HL-60/S4 treated with phorbol 12-myristate 13-acetate at 8.2 ng/mL for 4 days and 3 days (cell line): ENCODE data around the gene RAP1GAP2.
"Not testable (repeated sequence)": the region's sequence is repeated elsewhere in the genome, so short reads cannot be mapped to it uniquely, and the experiment has no call there.

Source experiments
- in situ Hi-C: fragments of 300-500 bp; cut with MboI; formaldehyde crosslinking; loops from 2 replicates; pipeline ENCODE4 v1.15.0; 2022; ENCODE audit warnings: low sequenced_read_pairs

RAP1GAP2 gene

DNA sequence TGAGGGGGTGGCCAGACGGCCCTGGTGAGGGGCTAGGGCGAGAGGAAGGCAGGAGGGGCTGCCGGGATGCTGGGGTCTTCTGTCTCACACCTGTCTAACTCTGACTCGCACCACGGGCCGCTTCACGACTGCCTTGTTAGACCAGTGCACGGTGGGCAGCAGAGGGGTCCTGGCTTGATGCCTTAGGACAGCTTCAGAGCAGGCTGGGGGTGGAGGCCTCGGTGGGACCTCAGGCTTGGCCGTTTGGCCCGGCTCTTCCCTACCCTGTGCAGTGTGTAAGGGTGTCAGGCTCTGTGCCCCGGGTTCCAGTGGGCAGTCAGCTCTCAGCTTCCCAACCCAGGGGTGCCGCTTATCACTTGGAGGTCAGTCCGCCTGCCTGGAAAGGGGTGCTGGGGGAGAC is 166.5 kb downstream of the RAP1GAP2 start:
- in situ Hi-C loops, result no loop called here

DNA sequence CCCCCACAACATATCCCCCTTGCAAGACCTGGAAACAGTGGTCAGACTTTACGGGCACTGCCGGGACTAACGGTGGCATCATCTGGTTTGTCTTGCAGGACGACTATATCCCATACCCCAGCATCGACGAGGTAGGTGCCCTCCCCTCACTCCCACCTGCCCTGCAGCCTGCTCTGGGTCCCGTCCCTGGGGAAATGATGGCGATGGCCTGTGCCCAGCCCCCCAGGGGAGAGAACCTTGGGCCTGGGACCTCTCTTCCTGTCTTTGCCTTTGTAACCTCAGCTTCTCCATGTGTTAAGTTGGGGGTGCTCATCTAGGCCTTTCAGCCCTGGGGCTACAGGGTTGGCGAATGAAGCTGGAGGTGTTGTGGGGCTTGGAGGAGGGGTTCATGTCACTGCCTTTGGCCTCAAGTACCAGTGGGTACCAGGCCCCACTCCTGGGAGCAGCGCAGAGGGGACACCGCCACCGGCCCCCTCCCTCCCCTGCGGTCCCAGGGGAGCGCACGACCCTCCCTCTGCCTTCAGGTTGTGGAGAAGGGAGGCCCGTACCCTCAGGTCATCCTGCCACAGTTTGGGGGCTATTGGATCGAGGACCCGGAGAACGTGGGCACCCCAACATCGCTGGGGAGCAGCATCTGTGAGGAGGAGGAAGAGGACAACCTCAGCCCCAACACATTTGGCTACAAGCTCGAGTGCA is 167.2 kb downstream of the RAP1GAP2 start:
- in situ Hi-C loops, result no loop called here

DNA sequence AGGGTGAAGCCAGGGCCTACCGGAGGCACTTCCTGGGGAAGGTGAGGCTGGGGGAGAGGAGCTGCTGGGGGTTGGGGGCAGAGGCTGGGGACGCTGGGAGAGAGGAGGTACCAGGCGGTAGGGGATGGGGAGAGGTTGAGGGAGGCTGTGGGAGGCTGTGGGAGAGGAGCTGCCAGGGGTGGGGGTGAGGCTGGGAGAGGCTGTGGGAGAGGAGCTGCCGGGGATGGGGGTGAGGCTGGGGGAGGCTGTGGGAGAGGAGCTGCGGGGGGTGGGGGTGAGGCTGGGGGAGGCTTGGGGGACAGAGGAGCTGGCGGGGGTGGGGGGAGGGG is 167.8 kb downstream of the RAP1GAP2 start:
- in situ Hi-C loops, result no loop called here

DNA sequence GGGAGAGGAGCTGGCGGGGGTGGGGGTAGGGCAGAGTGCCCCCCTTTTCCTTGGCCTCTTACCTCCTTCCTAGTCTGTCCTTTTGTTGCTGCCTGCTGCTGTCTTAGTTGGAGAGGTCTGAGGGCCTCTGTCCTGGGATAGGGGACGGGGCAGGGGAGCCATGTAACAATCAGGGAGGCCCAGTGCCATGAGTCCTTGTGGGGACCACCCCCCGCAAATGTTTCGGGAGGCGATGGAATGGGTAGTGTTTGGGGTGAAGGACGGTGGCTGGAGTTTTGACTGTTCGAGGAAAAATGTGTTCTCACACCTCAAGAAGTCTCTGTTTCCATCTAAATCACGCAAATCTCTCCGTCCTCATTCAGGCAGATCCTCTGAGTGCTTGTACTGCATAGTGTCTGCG is 168.1 kb downstream of the RAP1GAP2 start:
- in situ Hi-C loops, result no loop called here

DNA sequence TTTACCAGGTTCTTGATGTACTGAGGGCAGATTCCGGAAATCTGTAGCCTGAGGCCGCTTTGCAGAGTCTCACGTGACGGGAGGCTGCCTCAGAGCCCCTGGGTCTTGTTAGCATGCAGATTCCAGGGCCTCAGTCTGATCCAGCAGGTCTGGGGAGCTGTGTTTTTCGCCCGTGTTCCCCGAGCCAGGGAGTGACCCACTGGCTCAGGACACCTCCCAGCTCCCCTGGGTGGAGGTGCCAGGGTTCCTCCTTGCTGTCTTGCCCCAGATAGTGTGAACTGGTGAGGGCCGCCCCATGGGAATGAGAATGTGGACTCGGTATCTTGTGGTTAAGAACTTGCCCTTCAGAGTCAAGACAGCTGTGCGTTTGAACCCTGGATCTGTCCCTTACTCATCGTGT is 168.6 kb downstream of the RAP1GAP2 start:
- in situ Hi-C loops, result no loop called here

DNA sequence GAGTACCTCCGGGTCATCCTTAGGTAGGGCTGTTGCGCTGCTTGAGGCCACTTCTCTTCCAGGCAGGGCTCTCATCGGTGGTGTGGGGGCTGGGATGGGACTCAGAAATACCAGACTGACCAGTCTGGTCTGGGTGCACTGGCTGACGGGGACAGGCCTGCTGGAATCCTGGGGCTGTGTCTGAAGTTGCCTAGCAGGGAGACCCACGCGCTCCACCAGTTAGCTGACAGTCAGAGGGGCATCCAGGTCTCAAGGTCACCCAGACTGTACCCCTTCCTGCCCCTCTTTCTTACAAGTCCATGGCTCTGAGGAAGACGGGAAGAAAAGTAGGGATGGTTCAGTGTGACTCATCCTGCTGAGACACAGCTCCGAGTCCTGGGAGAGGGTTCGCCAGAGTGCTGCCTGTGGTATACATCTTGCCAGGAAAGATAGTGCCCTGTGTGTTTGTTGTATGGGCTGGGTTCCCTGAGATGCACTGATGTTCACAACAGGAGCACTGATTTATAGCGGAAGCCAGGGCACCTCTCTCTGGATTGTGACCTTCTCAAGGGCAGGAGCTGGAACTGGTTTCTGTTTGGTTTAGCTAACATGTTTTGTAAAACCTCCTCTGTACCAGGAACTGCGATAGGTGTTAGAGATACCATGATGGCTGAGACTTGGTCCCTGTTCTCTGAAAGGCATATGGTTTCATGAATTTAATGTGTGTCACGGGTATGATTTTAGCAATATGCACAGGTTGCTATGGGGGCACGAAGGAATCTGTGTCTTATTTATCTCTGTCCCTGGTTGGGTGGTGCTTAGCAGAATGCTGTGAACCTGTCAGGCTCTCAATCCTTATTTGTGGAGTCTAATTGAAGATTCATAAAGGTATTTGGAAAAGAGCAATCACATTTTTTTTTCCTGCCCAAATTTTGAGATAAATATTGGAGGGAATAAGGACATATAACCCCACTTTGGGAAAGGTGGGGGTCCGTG is 169.7 kb downstream of the RAP1GAP2 start:
- in situ Hi-C loops, result no loop called here

DNA sequence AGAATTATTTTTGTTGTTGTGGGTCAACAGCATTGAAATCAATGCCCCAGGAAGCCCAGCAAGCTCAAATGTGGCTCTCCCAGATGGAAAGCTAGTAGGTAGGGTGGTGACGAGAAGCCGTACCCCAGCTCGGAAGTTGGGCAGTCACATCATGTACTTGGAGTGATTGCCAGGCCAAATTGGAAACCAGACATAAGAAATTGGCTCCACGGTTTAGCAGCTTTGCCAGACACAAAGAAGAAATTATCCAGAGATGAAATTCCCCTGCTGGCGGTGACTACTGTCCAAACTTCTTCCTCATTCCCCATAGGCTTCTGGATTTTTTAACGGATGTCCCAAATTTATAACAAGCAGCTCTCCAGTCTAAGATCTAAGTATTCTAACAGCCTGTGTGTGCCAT is 171.3 kb downstream of the RAP1GAP2 start:
- in situ Hi-C loops, result no loop called here

DNA sequence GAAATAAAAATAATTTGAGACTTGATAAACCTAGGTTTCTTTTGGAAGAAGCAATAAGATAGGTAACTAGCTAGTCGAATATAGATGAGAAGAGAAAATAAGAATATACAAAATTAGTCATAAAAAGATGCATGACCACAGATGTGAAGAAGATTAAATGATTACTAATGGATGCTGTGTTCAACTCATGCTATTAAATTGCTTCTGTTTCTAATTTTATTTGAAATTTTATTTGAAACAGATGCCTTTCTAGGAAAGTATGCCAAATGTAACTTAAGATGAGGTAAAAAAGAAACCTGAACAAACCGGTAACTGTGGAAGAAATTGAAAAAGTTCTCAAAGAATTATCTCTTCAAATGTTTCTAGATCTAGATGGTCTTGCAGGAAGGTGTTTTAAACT is 175.6 kb downstream of the RAP1GAP2 start:
- in situ Hi-C loops, result no loop called here

DNA sequence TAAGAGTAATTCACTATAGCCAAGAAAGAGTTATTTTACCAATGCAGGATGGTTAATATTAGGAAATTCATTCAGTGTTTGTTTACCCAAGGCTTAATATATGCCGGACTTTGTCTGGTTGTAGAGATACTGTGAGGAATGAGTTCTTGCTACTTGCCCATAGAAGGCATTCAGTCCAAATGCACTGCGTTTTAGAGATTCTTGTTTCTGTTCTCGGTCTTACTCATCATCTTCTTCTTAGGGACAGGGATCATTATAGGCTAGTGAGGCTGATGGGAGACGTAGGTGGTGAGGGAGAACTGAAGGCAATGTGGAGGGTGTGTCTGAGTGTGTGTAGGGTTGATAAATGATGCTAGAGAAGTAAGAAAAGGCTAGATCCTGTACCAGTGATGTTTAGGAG is 176.5 kb downstream of the RAP1GAP2 start:
- in situ Hi-C loops, result no loop called here

DNA sequence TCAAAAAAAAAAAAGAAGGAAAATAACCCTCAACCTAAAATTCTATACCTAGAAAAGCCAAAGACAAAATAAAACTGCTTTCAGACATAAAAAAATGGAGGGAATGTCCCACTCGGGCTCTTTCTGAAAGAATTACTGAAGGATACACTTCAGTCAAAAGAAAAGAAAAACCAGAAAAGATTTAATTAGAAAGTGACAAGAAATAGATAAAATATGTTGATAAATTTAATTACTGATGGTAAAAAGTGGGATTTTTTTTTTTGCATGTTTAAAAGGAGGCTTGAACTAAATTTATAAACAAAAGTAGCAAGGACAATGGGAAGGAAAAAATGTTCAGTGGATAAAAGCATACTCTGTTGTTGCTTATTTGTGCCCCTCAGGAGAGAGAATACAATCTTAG is 178.1 kb downstream of the RAP1GAP2 start:
- in situ Hi-C loops, result no loop called here

DNA sequence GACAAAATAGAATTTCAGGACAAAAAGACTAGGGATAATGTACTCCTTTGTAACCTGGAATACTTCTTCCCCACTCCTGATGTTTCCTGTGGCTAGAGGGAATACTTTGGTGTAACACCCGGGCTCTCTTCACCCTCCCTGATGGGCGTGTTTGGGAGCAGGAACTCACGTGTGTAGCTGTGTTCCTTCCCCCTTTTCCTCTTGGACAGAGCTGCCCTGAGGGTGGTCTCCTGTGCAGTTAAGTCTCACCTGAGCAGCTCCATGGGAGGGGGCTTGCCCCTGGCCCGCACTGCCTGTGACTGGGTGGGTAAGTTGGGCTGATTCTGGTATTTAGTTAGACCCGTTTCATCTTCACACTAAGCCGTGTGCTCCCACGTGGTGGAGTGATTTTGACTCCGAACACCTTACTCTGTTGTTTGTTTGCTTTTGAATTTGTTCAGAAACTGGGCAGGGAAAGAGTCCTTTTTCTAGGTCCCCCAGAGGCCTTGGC is 179.3 kb downstream of the RAP1GAP2 start:
- in situ Hi-C loops, result no loop called here

DNA sequence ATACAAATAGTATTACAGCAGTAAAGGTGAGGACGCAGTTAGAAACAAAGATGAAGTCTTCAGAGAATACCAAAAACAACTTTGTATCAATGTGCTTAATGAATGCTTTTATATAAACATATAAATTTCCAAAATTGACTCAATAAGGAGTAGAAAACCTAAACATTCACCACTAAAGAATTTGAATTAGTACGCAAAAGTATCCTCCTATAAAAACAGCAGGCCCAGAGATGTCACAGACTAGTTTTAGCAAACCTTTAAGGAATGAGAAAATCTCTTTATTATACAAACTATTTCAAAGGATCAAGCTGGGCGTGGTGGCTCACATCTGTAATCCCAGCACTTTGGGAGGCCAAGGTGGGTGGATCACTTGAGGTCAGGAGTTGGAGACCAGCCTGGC is 180.9 kb downstream of the RAP1GAP2 start:
- in situ Hi-C loops, result no loop called here

DNA sequence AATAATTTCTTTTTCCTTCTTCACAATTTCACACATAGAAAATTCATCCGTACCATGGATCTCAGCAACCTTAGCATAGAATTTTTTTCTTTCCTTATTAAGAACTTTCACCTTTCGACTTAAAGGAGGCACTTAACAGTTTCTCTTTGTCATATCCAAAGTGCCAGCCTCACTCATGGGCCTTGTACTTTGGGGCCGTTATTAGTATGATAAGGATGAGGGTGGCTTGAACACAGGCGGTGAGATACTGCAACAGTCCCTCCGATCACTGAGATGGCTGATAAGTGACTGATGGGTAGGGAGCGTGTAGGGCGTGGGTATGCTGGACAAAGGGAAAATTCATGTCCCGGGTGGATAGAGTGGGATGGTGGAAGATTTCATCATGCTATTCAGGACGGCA is 181.9 kb downstream of the RAP1GAP2 start:
- in situ Hi-C loops, result no loop called here

DNA sequence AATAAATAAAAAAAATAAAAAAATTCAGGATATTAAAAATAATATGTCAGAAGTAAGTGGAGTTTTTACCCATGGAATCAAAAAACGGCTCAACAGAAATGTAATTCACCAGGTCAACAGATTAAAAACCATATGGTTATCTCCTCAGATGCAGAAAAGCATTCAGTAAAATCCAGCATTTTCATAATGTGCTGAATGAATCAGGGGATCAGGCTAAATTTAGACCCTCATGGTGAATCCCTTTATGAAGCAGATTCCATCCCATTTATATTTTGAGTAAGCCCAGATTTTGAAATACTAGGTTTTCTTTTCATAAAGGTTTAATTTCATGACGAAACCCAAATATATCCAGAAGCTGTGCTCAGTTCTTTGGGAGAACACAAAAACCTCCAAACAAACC is 182.8 kb downstream of the RAP1GAP2 start:
- in situ Hi-C loops, result no loop called here

DNA sequence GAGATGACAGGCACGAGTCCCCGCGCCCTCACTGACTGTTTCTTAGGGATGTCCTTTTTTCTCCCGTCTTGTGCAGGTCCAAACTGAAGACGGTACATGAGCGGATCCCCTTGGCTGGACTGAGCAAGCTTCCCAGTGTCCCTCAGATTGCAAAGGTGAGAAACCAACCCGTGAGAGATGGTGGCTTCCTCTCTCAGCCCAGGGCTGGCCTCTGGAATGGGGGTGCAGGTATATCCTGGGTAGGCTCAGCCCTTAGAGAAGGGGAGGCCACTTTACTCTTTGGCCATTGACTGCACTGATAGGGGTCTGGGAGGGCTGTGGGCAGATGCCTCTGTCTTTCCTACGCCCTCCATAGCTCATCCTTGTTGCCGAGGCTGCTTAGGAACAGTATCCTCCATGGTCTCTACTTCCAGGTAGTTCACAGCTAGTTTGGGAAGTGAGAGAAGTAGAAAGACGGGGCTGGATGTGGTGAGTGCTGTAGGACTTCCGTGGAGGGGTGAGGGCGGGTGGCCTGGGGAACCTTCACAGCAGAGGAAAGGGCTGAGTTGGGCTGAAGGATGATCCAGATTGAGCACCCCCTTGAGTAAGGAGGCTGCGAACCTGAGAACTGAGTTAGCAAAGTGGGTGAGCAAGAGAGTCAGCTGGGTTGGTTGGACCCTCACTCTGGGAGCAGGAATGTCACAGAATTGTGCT is 184.1 kb downstream of the RAP1GAP2 start:
- in situ Hi-C loops, result no loop called here

DNA sequence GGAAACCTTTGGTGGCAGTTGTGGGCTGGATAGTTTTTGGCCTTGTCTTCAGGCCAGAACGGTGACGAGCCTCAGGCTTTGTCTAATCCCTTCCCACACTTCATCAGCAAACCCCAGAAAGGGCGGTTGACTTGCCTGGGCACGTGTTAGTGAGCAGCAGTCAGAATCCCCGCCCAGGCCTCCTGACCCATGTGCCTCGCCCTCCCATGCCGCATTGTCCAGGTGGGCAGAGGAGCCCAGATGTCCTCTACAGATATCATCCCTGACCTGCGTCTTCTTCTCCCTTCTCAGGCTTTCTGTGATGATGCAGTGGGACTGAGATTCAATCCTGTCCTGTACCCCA is 184.6 kb downstream of the RAP1GAP2 start:
- in situ Hi-C loops, result no loop called here

DNA sequence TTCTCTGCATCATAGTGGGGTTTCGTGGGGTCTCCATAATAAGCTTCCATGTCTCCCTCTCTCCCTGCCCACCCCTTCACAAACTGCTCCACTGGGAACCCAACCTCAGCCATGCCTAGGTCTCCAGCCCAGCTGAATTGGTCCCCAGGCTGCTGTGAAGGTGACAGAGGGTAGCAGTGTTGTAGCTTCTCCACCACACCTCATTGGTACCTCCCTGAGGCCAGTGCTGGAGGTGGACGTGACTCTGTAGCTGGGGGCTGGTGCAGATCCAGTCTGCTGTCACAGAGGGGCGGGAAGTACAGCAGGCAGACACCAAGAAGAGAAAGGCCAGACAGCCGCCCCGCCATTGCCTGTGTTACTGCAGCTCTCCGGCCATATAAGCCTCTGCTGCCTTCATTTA is 185.1 kb downstream of the RAP1GAP2 start:
- in situ Hi-C loops, result no loop called here

DNA sequence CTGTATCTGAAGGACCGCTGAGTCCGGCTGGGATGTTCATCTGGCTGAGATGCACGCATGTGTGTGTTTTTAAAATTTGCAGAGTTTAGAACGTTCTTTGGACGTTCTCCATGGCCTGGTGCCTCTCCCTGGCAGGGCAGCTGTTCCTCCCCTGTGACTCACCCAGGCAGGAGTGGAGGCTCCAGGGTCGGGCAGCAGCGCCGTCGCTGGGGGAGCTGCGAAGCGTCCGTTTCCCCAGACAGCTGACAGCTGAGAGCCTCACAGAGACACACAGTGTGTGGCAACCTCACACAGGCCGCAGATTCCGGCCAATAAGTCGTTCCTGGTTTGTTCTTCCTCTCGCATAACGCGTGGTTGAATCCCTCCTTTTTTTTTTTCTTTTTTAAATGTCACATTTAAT is 186.6 kb downstream of the RAP1GAP2 start:
- in situ Hi-C loops, result no loop called here

DNA sequence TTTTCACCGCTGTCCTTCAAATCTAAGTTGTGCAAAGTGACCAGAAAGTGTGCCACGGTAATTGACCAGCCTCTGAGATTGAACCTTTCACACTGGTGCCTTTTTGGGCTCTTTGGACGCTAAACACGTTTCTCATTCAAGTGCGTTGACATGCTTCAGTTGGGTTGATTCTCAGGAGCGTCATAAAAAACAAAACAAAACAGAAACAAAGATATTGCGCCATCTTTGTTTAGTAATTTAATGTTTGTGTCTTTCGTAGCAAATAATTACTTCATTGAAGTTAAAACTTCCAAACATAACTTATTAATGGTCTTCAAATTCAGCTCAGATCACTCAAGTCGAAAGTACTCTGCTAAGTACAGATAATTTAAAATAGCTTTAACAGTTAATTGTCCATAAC is 187.0 kb downstream of the RAP1GAP2 start:
- in situ Hi-C loops, result no loop called here

DNA sequence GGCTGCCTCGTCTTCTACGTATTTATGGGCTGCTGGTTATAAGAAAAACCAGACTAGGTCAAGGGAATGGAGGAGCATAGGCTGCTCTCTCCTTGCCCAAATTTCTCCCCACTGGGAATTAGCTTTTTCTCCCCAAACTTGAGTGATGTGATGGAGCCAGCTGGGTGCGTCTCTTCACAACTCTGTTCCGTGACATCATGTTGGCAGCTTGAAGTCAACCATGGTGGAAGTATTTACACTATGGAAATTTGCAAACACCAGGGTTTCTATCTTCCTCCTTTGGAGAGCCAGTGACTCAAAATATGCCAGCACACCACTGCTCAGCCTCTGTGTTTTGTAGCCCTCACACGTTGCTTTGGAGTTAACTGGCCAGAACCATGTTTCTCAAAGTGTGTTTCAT is 189.1 kb downstream of the RAP1GAP2 start:
- in situ Hi-C loops, result no loop called here

DNA sequence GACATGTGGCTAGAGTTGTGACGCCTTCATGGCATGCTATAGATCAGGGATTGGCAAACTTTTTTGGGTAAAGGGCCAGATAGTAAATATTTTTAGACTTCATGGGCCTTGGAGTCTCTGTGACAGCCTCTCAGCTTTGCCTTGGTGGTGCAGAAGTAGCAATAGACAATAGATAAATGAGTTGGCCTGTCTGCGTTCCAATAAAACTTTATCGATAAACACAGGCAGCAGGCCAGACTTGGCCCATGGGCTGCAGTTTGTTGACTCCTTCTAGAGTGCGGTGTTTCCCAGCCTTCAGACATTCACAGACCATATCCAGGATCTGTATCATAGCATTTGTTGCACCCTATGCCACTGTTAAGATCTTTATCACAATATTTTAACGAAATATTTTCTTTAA is 190.7 kb downstream of the RAP1GAP2 start:
- in situ Hi-C loops, result no loop called here

DNA sequence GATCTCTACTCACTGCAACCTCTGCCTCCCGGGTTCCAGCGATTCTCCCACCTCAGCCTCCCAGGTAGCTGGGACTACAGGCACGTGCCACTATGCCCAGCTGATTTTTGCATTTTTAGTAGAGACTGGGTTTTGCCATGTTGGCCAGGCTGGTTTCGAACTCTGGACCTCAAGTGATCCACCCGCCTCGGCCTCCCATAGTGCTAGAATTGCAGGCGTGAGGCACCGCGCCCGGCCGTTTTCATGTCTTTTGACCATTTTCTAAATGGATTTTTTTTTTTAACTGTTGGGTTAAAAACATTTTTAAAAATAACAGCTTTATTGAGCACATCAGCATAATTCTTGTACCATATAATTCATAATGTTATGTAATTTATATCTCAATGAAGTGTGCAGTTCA is 193.2 kb downstream of the RAP1GAP2 start:
- in situ Hi-C loops, result not testable (repeated sequence)
